RWPE2 (cell line): Measurements from ENCODE around the gene C6orf136.
A peak's percentile ranks its signal among the peaks of the same experiment; 100 is the strongest.

ENCODE experiments used
- ATAC-seq: fragments of 200-7000 bp; cut with Tn5 transposase; 3 replicates; pipeline ENCODE4 v1.9.1; 2021; ENCODE audit warnings: low read depth
- DNase-seq: peaks from one replicate; pipeline ENCODE4 v3.0.0-alpha.2; 2020; ENCODE audit warnings: low spot score
- H3K27ac ChIP-seq: fragments of 450-650 bp; 2 replicates; pipeline ENCODE4 v1.5.1; 2017; ENCODE audit warnings: mild to moderate bottlenecking; ENCODE audit not compliant: poor library complexity, severe bottlenecking
- H3K27me3 ChIP-seq: fragments of 250-450 bp; sonication (Bioruptor Pico); 2 replicates; pipeline ENCODE4 v1.5.1; 2021; ENCODE audit warnings: mild to moderate bottlenecking, moderate library complexity; ENCODE audit not compliant: insufficient read depth, poor library complexity, severe bottlenecking
- H3K36me3 ChIP-seq: fragments of 250-450 bp; sonication (Bioruptor Pico); 2 replicates; pipeline ENCODE4 v1.5.1; 2020; ENCODE audit warnings: low read depth, mild to moderate bottlenecking, moderate library complexity
- H3K4me1 ChIP-seq: fragments of 250-450 bp; sonication (Bioruptor Pico); 2 replicates; pipeline ENCODE4 v1.5.1; 2021; ENCODE audit warnings: mild to moderate bottlenecking, moderate library complexity; ENCODE audit not compliant: insufficient read depth, poor library complexity, severe bottlenecking
- H3K4me3 ChIP-seq: fragments of 250-450 bp; sonication (Bioruptor Pico); 2 replicates; pipeline ENCODE4 v1.5.1; 2021; ENCODE audit warnings: mild to moderate bottlenecking, moderate library complexity; ENCODE audit not compliant: severe bottlenecking
- H3K9me3 ChIP-seq: fragments of 250-450 bp; sonication (Bioruptor Pico); 2 replicates; pipeline ENCODE4 v1.5.1; 2021; ENCODE audit warnings: mild to moderate bottlenecking, moderate library complexity; ENCODE audit not compliant: severe bottlenecking
- TF ChIP-seq, protein P1 (sequence below): fragments of 450-650 bp; IDR thresholded peaks from one replicate; pipeline ENCODE4 v1.5.1; 2017; ENCODE audit warnings: mild to moderate bottlenecking, moderate library complexity; ENCODE audit not compliant: poor library complexity, severe bottlenecking

The C6orf136 gene

DNA sequence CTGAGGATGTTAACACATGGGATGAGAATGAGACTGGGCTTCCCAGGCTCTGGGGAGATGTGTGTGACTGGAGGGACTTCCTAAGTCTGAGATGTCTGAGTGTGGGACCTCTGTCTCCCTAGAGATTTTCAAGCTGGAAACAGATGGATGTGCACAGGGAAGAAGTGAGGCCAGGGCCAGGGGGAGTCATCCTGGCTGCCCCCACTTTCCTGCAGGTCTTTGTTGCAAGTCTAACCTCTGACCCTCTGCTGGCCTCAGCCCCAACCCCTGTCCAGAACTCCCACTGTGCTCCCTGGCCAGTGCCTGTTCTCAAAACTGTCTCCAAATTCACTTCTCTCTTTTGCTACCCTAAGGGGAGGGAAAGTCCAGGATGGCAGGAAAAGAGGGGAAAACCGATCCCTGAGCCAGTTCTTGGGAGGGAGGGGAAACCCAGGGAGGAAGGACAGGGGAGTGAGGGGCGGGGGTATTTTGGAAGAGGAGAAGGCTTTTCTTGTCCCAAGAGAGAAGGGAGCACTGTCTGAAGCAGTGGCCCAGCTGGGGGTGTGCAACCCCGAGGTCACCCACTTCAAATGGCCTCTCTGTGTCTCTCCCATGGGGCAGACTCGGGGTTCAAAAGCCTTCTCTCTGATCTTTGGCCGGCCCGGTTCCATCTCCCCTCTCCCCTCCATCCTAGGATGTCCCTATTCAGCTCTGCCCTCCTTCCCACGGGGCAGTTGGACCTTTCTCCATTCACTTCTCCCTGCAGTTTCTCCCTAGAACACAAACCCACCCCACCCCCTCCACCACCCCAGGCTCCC is 36.4 kb downstream of the C6orf136 start:
- peaks cover 18% of the 10 kb centered on the region for H3K4me1 ChIP-seq
- H3K4me3 ChIP-seq: peak overlapping the region; percentile 86
- H3K27me3 ChIP-seq: no peaks in the 10 kb centered on the region
- TF ChIP-seq, protein P1, sequence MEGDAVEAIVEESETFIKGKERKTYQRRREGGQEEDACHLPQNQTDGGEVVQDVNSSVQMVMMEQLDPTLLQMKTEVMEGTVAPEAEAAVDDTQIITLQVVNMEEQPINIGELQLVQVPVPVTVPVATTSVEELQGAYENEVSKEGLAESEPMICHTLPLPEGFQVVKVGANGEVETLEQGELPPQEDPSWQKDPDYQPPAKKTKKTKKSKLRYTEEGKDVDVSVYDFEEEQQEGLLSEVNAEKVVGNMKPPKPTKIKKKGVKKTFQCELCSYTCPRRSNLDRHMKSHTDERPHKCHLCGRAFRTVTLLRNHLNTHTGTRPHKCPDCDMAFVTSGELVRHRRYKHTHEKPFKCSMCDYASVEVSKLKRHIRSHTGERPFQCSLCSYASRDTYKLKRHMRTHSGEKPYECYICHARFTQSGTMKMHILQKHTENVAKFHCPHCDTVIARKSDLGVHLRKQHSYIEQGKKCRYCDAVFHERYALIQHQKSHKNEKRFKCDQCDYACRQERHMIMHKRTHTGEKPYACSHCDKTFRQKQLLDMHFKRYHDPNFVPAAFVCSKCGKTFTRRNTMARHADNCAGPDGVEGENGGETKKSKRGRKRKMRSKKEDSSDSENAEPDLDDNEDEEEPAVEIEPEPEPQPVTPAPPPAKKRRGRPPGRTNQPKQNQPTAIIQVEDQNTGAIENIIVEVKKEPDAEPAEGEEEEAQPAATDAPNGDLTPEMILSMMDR: no peak
- H3K36me3 ChIP-seq: peaks cover 62% of the 10 kb centered on the region
- H3K27ac ChIP-seq: peak overlapping the region; percentile 95
- ATAC-seq (no peak), DNase-seq (no peak)
- H3K9me3 ChIP-seq: no peaks in the 10 kb centered on the region

DNA sequence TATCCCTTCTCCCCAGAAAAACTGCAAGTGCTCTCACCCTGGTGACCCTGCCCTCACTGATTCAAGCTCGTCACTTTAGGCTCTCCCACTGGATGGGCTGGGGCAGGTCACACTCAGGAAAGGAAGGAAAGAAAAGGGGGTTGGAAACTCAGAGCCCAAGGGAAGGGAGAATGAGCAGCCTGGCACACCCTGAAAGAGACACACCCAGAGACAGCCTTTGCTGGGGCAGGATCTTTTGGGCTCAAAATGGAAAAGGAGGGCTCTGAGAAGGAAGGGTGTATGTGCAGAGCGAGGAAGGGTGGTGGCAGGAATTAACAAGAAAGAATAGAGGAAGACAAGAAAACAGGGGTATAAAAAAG is 37.0 kb downstream of the C6orf136 start:
- peak overlapping the region; percentile 95 for H3K27ac ChIP-seq
- peaks cover 18% of the 10 kb centered on the region for H3K4me1 ChIP-seq

DNA sequence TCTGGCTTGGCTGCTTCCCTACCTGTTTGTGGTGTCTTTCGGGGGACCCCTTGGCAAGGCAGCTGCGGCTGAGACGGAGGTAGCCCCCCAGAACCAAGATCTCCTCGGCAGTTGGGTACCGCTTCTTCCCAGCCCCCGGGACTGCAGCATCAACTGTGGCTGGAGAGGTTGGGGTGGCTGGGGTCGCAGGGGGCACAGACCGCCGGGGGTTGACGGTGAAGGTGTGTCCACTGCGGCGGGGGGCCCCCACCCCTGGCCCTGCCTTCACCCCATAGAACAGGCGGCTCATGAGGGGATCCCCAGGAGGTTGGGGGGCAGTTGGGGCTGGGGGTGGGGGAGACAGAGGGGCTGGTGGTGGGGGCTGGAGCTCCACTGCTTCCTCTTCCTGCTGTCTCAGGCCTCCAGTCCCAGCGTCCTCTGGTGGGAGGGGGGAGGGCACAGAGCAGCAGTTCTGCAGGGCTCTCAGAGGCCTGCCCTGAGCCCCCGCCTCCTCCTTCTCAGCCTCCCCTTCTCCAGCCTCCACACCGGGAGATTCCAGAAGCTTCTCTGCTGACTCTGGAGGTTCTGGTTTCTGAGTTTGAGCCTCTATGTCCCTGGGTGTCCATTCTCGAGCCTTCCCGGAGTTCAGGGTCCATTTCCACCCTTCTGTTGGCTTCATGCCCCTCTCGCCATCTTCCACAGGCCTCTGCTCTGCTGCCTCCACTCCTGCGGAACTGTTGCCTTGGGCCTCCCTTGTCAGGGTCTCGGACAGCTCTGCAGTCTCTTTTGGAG is 37.6 kb downstream of the C6orf136 start:
- H3K4me3 ChIP-seq: peak overlapping the region; percentile 86
- H3K36me3 ChIP-seq: peaks cover 52% of the 10 kb centered on the region
- H3K9me3 ChIP-seq: no peaks in the 10 kb centered on the region
- peaks cover 17% of the 10 kb centered on the region for H3K4me1 ChIP-seq
- TF ChIP-seq, protein P1: no peak
- peak overlapping the region; percentile 95 for H3K27ac ChIP-seq
- DNase-seq: no peak
- no peaks in the 10 kb centered on the region for H3K27me3 ChIP-seq
- ATAC-seq: no peak

More for the DNA sequence above, 37.0 kb downstream of the C6orf136 start:
- Histone ChIP-seq H3K27me3 (no peaks in the 10 kb centered on the region), H3K9me3 (no peaks in the 10 kb centered on the region), H3K36me3 (peaks cover 57% of the 10 kb centered on the region), H3K4me3 (peak overlapping the region; percentile 86)
- DNase-seq: no peak
- no peak for ATAC-seq
- TF ChIP-seq, protein P1: no peak

DNA sequence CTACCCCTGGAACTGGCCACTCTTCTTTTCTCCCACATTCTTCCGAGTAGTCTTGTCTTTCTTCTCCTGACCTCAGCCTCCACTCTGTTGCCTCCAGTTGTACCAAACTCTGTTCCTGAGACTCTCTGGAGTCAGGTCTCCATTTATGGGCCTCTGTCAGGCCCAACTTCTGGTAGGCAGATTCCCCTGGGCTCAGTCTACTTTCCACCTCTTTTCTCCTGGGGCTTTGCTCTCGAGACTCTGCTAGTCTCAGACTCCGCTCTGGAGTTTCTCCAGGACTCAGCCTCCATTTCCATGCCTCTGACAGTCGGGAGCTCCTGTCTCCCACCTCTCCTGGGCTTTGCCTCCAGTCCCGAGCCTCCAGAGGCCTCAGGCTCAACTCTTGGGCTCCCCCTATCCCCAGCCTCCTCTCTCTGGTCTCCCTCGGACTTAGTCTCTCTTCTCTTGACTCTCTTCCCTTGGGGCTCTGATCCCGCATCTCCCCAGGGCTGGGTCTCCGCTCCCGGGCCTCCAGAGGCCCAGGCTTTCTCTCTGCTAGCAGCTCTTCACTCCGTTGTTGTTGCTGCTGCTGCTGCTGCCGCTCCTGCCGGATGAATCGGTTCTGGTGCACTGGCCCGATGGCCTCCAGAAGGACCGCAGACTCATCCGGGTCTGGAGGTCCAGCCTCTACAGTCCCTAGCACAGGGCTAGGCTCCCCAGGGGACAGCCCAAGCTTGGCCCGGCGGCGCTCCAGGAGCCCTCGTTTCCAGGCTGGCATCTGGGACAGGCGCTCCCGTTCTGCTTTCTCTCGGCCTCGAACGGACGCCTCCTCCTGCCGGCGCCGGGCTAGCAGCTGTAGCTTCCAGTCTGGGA is 38.5 kb downstream of the C6orf136 start:
- TF ChIP-seq, protein P1: peak; percentile 28
- Histone ChIP-seq H3K4me1 (peaks cover 11% of the 10 kb centered on the region), H3K9me3 (no peaks in the 10 kb centered on the region), H3K27me3 (no peaks in the 10 kb centered on the region), H3K27ac (peak overlapping the region; percentile 95), H3K4me3 (peak overlapping the region; percentile 86), H3K36me3 (peaks cover 44% of the 10 kb centered on the region)
- DNase-seq (no peak), ATAC-seq (no peak)
